HepG2 (cell line): Measurements from ENCODE around the gene ZNF783. TPM values are rescaled to one million over a fixed set of nuclear protein-coding genes. Genes with fewer than 3 reads are reported as not detected.

Experiments used
- ARID4A ChIP-seq: sonication (generic); formaldehyde crosslinking; IDR thresholded peaks from 2 replicates; pipeline ENCODE4 v1.5.0; 2020; ENCODE audit warnings: mild to moderate bottlenecking, missing genetic modification reagents, borderline replicate concordance
- MNT ChIP-seq: fragments of 450-650 bp; IDR thresholded peaks from 2 replicates; pipeline ENCODE4 v1.6.1; 2016
- NFIB ChIP-seq: sonication (generic); formaldehyde crosslinking; IDR thresholded peaks from 2 replicates; pipeline ENCODE4 v1.9.0; 2021; ENCODE audit warnings: missing genetic modification reagents, mild to moderate bottlenecking, borderline replicate concordance
- RFX1 ChIP-seq: fragments of 450-650 bp; IDR thresholded peaks from 2 replicates; pipeline ENCODE4 v1.6.1; 2017
- THAP11 ChIP-seq: IDR thresholded peaks from 2 replicates; pipeline ENCODE4 v1.6.1; 2016; ENCODE audit warnings: missing biosample characterization, missing genetic modification reagents
- TOPORS ChIP-seq: sonication (generic); formaldehyde crosslinking; IDR thresholded peaks from 2 replicates; pipeline ENCODE4 v1.8.0; 2023; ENCODE audit warnings: mild to moderate bottlenecking, missing genetic modification reagents
- ZMAT5 ChIP-seq: sonication (generic); formaldehyde crosslinking; IDR thresholded peaks from 2 replicates; pipeline ENCODE4 v1.5.0; 2020; ENCODE audit warnings: mild to moderate bottlenecking, low read depth, missing genetic modification reagents, borderline replicate concordance
- ZNF33B ChIP-seq: sonication (generic); formaldehyde crosslinking; IDR thresholded peaks from 2 replicates; pipeline ENCODE4 v1.5.1; 2020; ENCODE audit warnings: mild to moderate bottlenecking, missing genetic modification reagents
- ZNF589 ChIP-seq: sonication (generic); formaldehyde crosslinking; conservative IDR thresholded peaks from 2 replicates; pipeline ENCODE4 v1.8.0; 2022; ENCODE audit warnings: mild to moderate bottlenecking, moderate library complexity, missing genetic modification reagents
- polyA plus RNA-seq, 8 experiments: library from polyadenylated mRNA; depleted of rRNA in 3 of 8; stranded (reverse) in 7 of 8; unstranded in 1 of 8; fragments of >200 nt; fragmentation: Illumina TruSeq in 4 of 8; extraction: Trizol in 4 of 8; gene quantifications; 2 replicates each; pipeline versions ENCODE4 v1.2.1 to v1.2.3, GENCODE V29; 2011 to 2016; ENCODE audit warnings: low read depth in 4 of 8, missing spikeins in 1 of 8, mixed read lengths in 1 of 8; ENCODE audit not compliant: insufficient read depth in 1 of 8
- total RNA-seq, 5 experiments: library from RNA; depleted of rRNA; stranded (reverse); fragments of >200 nt; fragmentation: Illumina TruSeq; extraction: Trizol; gene quantifications; 2 replicates each; pipeline ENCODE4 v1.2.3, GENCODE V29; 2016; ENCODE audit warnings: low read depth in 1 of 5

Gene ZNF783
- total and polyA plus RNA-seq, 2 of the 13 experiments (the other 11 are each of a cell fraction or from before 2014, with no cell fraction given) = 4.1 to 5.2 TPM

- TF ChIP-seq ARID4A (CRISPR knock-in tag) = no peak
- TF ChIP-seq THAP11 = no peak
- no peak for TF ChIP-seq ZNF589 (CRISPR knock-in tag)
- TF ChIP-seq ZNF33B (CRISPR knock-in tag) = no peak
- no peak for TF ChIP-seq MNT
- TF ChIP-seq NFIB = no peak
- no peak for TF ChIP-seq ZMAT5 (CRISPR knock-in tag)
- no peak for TF ChIP-seq TOPORS (CRISPR knock-in tag)
- no peak for TF ChIP-seq RFX1
- TF ChIP-seq, all 625 proteins: peak for 0
These were observed 21.4 kb upstream of the ZNF783 start (continued) for GRCh38 chr7:149240637-149241036.
